PC-9 (cell line): ENCODE data around the gene C5orf63. TPM values are rescaled to one million over a fixed set of nuclear protein-coding genes. Genes with fewer than 3 reads are reported as not detected.
"Not testable (repeated sequence)": the region's sequence is repeated elsewhere in the genome, so short reads cannot be mapped to it uniquely, and the experiment has no call there.

Experiments
- BruUV-seq: library from RNA; stranded (reverse); fragments of 400-500 nt; replicated peaks from 2 replicates; lab custom pipeline; 2021; lab: Mats Ljungman, UMichigan
- CTCF ChIA-PET: fragments of 300-600 bp; sonication (Branson Sonifier 250); formaldehyde crosslinking; loops from one replicate; lab custom pipeline; 2022; ENCODE audit warnings: antibody characterized with exemption; lab: Charles Lee
- POLR2A ChIA-PET: fragments of 300-600 bp; sonication (Branson Sonifier 250); formaldehyde crosslinking; loops from one replicate; lab custom pipeline; 2022; ENCODE audit warnings: antibody characterized with exemption; ENCODE audit not compliant: unreplicated experiment; lab: Charles Lee
- DNase-seq, 2 experiments: peaks; one replicate each; pipeline versions ENCODE4 v3.0.0 to v3.0.0-alpha.2; 2015 to 2022; ENCODE audit warnings: mixed read lengths in 1 of 2
- H2AFZ ChIP-seq: fragments of 200-600 bp; sonication (generic); 2 replicates; pipeline ENCODE4 v1.8.1; 2017; ENCODE audit warnings: antibody characterized with exemption
- H3F3A ChIP-seq: fragments of 200-600 bp; sonication (generic); 2 replicates; pipeline ENCODE4 v1.8.1; 2017; ENCODE audit warnings: antibody characterized with exemption, mild to moderate bottlenecking, low read depth; ENCODE audit not compliant: insufficient read depth
- H3K27ac ChIP-seq: fragments of 200-600 bp; sonication (generic); 2 replicates; pipeline ENCODE4 v1.6.1; 2016; ENCODE audit warnings: mixed run types
- H3K27me3 ChIP-seq: fragments of 200-600 bp; sonication (generic); 2 replicates; pipeline ENCODE4 v1.6.1; 2016; ENCODE audit warnings: low read depth, mixed run types; ENCODE audit not compliant: insufficient read depth
- H3K36me3 ChIP-seq: fragments of 200-600 bp; sonication (generic); 2 replicates; pipeline ENCODE4 v1.6.1; 2016; ENCODE audit warnings: low read depth, mixed run types
- H3K4me1 ChIP-seq: fragments of 200-600 bp; sonication (generic); replicated peaks from 2 replicates; pipeline ENCODE4 v1.6.1; 2016; ENCODE audit warnings: mixed run types; ENCODE audit not compliant: insufficient read depth
- H3K4me2 ChIP-seq: fragments of 200-600 bp; sonication (generic); 2 replicates; pipeline ENCODE4 v1.6.1; 2017; ENCODE audit warnings: mixed run types
- H3K4me3 ChIP-seq: fragments of 200-600 bp; sonication (generic); 2 replicates; pipeline ENCODE4 v1.6.1; 2016; ENCODE audit warnings: mixed run types
- H3K79me2 ChIP-seq: fragments of 200-600 bp; sonication (generic); 2 replicates; pipeline ENCODE4 v1.6.1; 2017; ENCODE audit warnings: low read depth, mixed run types
- H3K9me2 ChIP-seq: fragments of 200-600 bp; sonication (generic); 2 replicates; pipeline ENCODE4 v1.8.1; 2017; ENCODE audit warnings: mild to moderate bottlenecking; ENCODE audit not compliant: insufficient read depth
- H3K9me3 ChIP-seq: fragments of 200-600 bp; sonication (generic); 2 replicates; pipeline ENCODE4 v1.8.1; 2016; ENCODE audit warnings: low read depth; ENCODE audit not compliant: insufficient read depth
- H4K20me1 ChIP-seq: fragments of 200-600 bp; sonication (generic); 2 replicates; pipeline ENCODE4 v1.8.1; 2017; ENCODE audit not compliant: insufficient read depth
- EZH2 ChIP-seq: fragments of 200-600 bp; sonication (generic); IDR thresholded peaks from 2 replicates; pipeline ENCODE4 v1.8.0; 2017; ENCODE audit warnings: antibody characterized with exemption, low read depth
- intact Hi-C: fragments of 100-400 bp; cut with micrococcal nuclease; formaldehyde crosslinking; loops from one replicate; pipeline ENCODE4 v1.10.0; 2022; ENCODE audit not compliant: unreplicated experiment
- total RNA-seq: library from RNA; stranded (reverse); gene quantifications from 2 replicates; pipeline ENCODE4 v1.2.3, GENCODE V29; 2021
- TF ChIP-seq, protein P1 (sequence below): fragments of 200-600 bp; sonication (generic); conservative IDR thresholded peaks from 2 replicates; pipeline ENCODE4 v1.6.1; 2017; ENCODE audit warnings: mixed run types, antibody characterized with exemption, mild to moderate bottlenecking, moderate library complexity

Gene C5orf63
- total RNA-seq, 1 experiment from 2014 or later = 9.8 TPM

DNA sequence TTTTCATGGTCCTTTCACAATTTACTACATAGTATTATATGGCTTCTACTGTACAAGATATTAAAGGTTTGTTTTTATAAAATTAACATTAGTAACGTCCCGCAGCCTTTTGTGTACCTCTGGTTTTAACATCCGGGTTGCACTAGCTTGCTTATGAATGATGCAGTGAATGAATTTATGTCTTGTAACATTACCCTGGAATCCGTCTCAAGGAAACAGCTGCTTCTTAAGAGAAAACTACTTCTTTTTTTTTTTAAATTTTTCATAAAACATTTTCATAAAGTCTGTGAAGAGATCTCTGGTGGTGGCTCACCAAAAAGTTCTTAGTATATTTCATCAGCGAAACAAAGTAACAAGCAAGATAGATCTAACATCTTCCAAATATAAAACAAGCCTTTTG, 66.6 kb downstream of the C5orf63 start:
- no peak for DNase-seq
- Histone ChIP-seq H3K79me2 (no peaks in the 10 kb centered on the region), H3K36me3 (no peaks in the 10 kb centered on the region), H4K20me1 (no peaks in the 10 kb centered on the region), H3K4me2 (no peak overlapping the region), H2AFZ (no peak overlapping the region), H3K4me3 (no peak overlapping the region), H3K9me3 (no peaks in the 10 kb centered on the region), H3K27ac (no peak overlapping the region), H3K9me2 (no peaks in the 10 kb centered on the region), H3K4me1 (no peaks in the 10 kb centered on the region), H3K27me3 (no peaks in the 10 kb centered on the region), H3F3A (0 out of 2 replicates have a peak, but pooled peaks cover 4% of the 10 kb centered on the region)
- BruUV-seq = no TSS peak
- TF ChIP-seq EZH2 = no peak
- TF ChIP-seq, protein P1, sequence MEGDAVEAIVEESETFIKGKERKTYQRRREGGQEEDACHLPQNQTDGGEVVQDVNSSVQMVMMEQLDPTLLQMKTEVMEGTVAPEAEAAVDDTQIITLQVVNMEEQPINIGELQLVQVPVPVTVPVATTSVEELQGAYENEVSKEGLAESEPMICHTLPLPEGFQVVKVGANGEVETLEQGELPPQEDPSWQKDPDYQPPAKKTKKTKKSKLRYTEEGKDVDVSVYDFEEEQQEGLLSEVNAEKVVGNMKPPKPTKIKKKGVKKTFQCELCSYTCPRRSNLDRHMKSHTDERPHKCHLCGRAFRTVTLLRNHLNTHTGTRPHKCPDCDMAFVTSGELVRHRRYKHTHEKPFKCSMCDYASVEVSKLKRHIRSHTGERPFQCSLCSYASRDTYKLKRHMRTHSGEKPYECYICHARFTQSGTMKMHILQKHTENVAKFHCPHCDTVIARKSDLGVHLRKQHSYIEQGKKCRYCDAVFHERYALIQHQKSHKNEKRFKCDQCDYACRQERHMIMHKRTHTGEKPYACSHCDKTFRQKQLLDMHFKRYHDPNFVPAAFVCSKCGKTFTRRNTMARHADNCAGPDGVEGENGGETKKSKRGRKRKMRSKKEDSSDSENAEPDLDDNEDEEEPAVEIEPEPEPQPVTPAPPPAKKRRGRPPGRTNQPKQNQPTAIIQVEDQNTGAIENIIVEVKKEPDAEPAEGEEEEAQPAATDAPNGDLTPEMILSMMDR = no peak
- ChIA-PET POLR2A (no interaction called here), CTCF (no interaction called here)
- intact Hi-C loops = no loop called here

DNA sequence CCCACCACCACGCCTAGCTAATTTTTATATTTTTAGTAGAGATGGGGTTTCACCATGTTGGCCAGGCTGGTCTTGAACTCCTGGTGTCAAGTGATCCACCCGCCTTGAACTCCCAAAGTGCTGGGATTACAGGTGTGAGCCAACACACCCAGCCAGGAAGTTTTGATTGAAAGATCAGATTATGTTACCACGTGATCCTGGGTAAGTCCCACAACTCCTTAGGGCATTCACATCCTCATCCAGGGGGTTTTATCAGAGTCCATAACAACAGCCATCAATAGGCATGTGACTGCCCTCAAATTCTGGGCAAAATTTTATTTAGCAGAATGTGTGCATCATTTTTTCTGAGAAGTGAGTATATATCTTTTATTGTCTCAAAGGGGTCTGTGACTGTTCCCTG, 68.0 kb downstream of the C5orf63 start:
- H3K27ac ChIP-seq, DNase-seq, H3K4me2 ChIP-seq, H3K36me3 ChIP-seq, CTCF ChIA-PET, H3K79me2 ChIP-seq, BruUV-seq, H3K9me3 ChIP-seq, H3K4me3 ChIP-seq, H3K4me1 ChIP-seq, H2AFZ ChIP-seq, H3K27me3 ChIP-seq, H3K9me2 ChIP-seq, POLR2A ChIA-PET, H3F3A ChIP-seq, H4K20me1 ChIP-seq, intact Hi-C loops: not testable (repeated sequence)

DNA sequence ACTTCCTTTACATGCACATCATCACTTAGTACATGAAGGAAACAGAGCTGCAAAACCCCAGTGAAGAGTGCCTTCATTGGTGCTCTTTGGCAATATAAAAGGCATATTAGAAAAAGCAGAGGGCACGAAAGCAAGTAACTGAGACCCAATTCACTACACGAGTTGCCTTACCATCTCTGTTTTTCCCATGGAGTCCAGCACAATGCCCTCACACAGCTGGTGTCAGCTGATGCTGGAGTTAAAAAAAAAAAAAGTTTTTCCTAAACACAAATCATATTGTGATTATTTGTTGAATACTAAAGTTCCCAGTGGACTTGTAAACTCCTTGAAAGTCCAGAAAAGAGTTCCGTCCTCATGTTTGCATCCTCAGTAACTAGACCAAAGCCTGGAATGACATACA, 68.6 kb downstream of the C5orf63 start:
- POLR2A ChIA-PET = no interaction called here
- CTCF ChIA-PET = no interaction called here
- H2AFZ ChIP-seq = no peak overlapping the region

More for the DNA sequence above, 68.6 kb downstream of the C5orf63 start:
- no peaks in the 10 kb centered on the region for H3K27me3 ChIP-seq
- no peaks in the 10 kb centered on the region for H3K36me3 ChIP-seq
- BruUV-seq = no TSS peak
- H3K9me2 ChIP-seq = no peaks in the 10 kb centered on the region
- intact Hi-C loops = no loop called here
- DNase-seq = no peak
- no peak overlapping the region for H3K4me2 ChIP-seq
- H3K79me2 ChIP-seq = no peaks in the 10 kb centered on the region
- no peaks in the 10 kb centered on the region for H3K9me3 ChIP-seq
- no peak overlapping the region for H3K4me3 ChIP-seq
- H3K27ac ChIP-seq = no peak overlapping the region
- H4K20me1 ChIP-seq = no peaks in the 10 kb centered on the region
- TF ChIP-seq, protein P1 = no peak
- TF ChIP-seq EZH2 = no peak
- H3F3A ChIP-seq = 0 out of 2 replicates have a peak, but pooled peaks cover 4% of the 10 kb centered on the region
- no peaks in the 10 kb centered on the region for H3K4me1 ChIP-seq
